Measurements from ENCODE around the gene NHS. TPM values are rescaled to one million over a fixed set of nuclear protein-coding genes. Genes with fewer than 3 reads are reported as not detected.

Gene NHS
- total and polyA plus RNA-seq, 2 of the 4 experiments (the other 2 are of a cell fraction) = 0.36 to 0.90 TPM

- Histone ChIP-seq H4K5ac (ENCODE audit: low read depth, low read length) (no peak overlapping the region), H3K9me3 (ENCODE audit: control insufficient read depth, insufficient read depth, low read length) (no peaks in the 10 kb centered on the region), H2BK5ac (ENCODE audit: low read depth, low read length, poor library complexity, severe bottlenecking) (no peak overlapping the region), H3K4me1 (ENCODE audit: control insufficient read depth, insufficient read depth, low read length) (no peaks in the 10 kb centered on the region), H2AK5ac (ENCODE audit: low read depth, low read length) (no peak overlapping the region), H3K27me3 (ENCODE audit: control insufficient read depth, insufficient read depth, low read length) (no peaks in the 10 kb centered on the region), H4K8ac (ENCODE audit: low read depth in 2 of 2, low read length in 2 of 2) (no peak overlapping the region), H3K4me3 (ENCODE audit: insufficient read depth, low read depth, low read length) (no peak overlapping the region), H2AK9ac (replicated peaks; ENCODE audit: low read depth, low read length, poor library complexity) (no peak overlapping the region), H2BK15ac (ENCODE audit: low read depth, low read length) (no peak overlapping the region), H2AFZ (replicated peaks; ENCODE audit: low read length, poor library complexity) (no peak overlapping the region), H3K9ac (ENCODE audit: low read depth, low read length) (no peak overlapping the region), H3K4ac (ENCODE audit: low read depth, low read length) (no peak overlapping the region), H4K91ac (ENCODE audit: insufficient read depth, low read depth, low read length) (no peak overlapping the region), H3K56ac (ENCODE audit: extremely low read depth, insufficient read depth, low read length) (no peak overlapping the region), H3K36me3 (ENCODE audit: control insufficient read depth, insufficient read depth, low read length) (no peaks in the 10 kb centered on the region; the same call in 1 of the 2 replicates), H3K79me1 (ENCODE audit: low read depth in 1 of 2, low read length in 2 of 2) (peaks cover 0 to 4% of the 10 kb centered on the region in 2 experiments; a peak in 1 of 4 replicates), H3K4me2 (ENCODE audit: low read depth, low read length) (no peak overlapping the region), H3K27ac (ENCODE audit: insufficient read depth, low read length) (no peak overlapping the region), H4K20me1 (ENCODE audit: insufficient read depth, low read length) (no peaks in the 10 kb centered on the region; the same call in 1 of the 2 replicates), H2BK20ac (ENCODE audit: low read depth, low read length) (no peak overlapping the region), H3K14ac (replicated peaks; ENCODE audit: low read depth, low read length) (no peak overlapping the region), H3K23ac (ENCODE audit: low read depth, low read length) (no peak overlapping the region), H3K9me1 (ENCODE audit: insufficient read depth, low read length) (no peaks in the 10 kb centered on the region), H3K18ac (ENCODE audit: low read depth, low read length) (no peak overlapping the region), H2BK120ac (ENCODE audit: low read depth, low read length) (no peak overlapping the region)
- POLR2A ChIA-PET (ENCODE audit: unreplicated experiment) = no interaction called here
- no peak for TF ChIP-seq CEBPB (IDR thresholded peaks at IDR 0.05; ENCODE audit: low read depth, low read length)
- TF ChIP-seq MAFK (IDR thresholded peaks at IDR 0.05; ENCODE audit: low read depth, low read length) = peak; percentile 59
- DNase-seq = no peak
- no peak for ATAC-seq (ENCODE audit: low read depth)
- CTCF ChIA-PET = no interaction called here
- BruUV-seq (replicated peaks) = no TSS peak
- dilution Hi-C loops (cut with HindIII; ENCODE audit: low sequenced_read_pairs, unreplicated experiment) (no loop called here), in situ Hi-C loops (cut with MboI; ENCODE audit: low sequenced_read_pairs) (no loop called here), intact Hi-C loops (cut with micrococcal nuclease) (loop anchor here (5.0 kb wide), 1 partner anchor 464 kb away; no protein-coding TSS in a partner anchor)
- WGBS, 2 experiments (ENCODE audit: extremely low coverage in 2 of 2, insufficient read length in 1 of 2) = no CpG with 5 or more reads among the region's 5 CpGs
These were observed 373.7 kb downstream of the NHS start for GRCh38 chrX:17748684-17749083.
